ENCODE measurements around the gene CUTA. TPM values are rescaled to one million over a fixed set of nuclear protein-coding genes. Genes with fewer than 3 reads are reported as not detected.
"Not testable (repeated sequence)": the region's sequence is repeated elsewhere in the genome, so short reads cannot be mapped to it uniquely, and the experiment has no call there.

Gene CUTA
- total RNA-seq, 2 donors from 2014 or later = 162 to 169 TPM

- ATAC-seq = no peak
- intact Hi-C loops (cut with DNase I, micrococcal nuclease) = no loop called here
- DNase-seq = no peak
Measured at GRCh38 chr6:33390767-33391277, 27.1 kb downstream of the CUTA start.

GRCh38 chr6:33390173-33390572 lies 27.7 kb downstream of the CUTA start:
- DNase-seq = no peak
- intact Hi-C loops (cut with DNase I, micrococcal nuclease) = no loop called here
- ATAC-seq = no peak

- ATAC-seq (peak; percentile 68), DNase-seq (no peak)
- intact Hi-C loops (cut with DNase I, micrococcal nuclease) = loop anchor here in 1 of 2 donors (10.0 kb wide), 1 partner anchor 70 kb away; the partner anchor contains the start of gene ZBTB9
Measured at GRCh38 chr6:33384581-33385020, 33.3 kb downstream of the CUTA start.

GRCh38 chr6:33383427-33384185 lies 34.3 kb downstream of the CUTA start:
- DNase-seq (no peak), ATAC-seq (no peak)
- intact Hi-C loops (cut with DNase I, micrococcal nuclease) = loop anchor here in 1 of 2 donors (10.0 kb wide), 1 partner anchor 71 kb away; the partner anchor contains the start of gene ZBTB9

- intact Hi-C loops (cut with DNase I, micrococcal nuclease) = loop anchor here in 1 of 2 donors (10.0 kb wide), 1 partner anchor 74 kb away; the partner anchor contains the start of gene ZBTB9
- ATAC-seq = no peak
- DNase-seq = no peak
Measured at GRCh38 chr6:33380272-33380981, 37.5 kb downstream of the CUTA start.

- ATAC-seq; DNase-seq; intact Hi-C loops (cut with DNase I, micrococcal nuclease): not testable (repeated sequence)
Measured at GRCh38 chr6:33379184-33379583, 38.7 kb downstream of the CUTA start.

GRCh38 chr6:33377171-33377570 lies 40.7 kb downstream of the CUTA start:
- intact Hi-C loops (cut with DNase I, micrococcal nuclease) = no loop called here
- no peak for ATAC-seq
- no peak for DNase-seq

- intact Hi-C loops (cut with DNase I, micrococcal nuclease) = no loop called here
- ATAC-seq (peak; percentile 33), DNase-seq (peak; percentile 48 to 53)
Measured at GRCh38 chr6:33375143-33375671, 42.7 kb downstream of the CUTA start.

- no peak for ATAC-seq
Measured at GRCh38 chr6:33373960-33374910, 43.7 kb downstream of the CUTA start.

GRCh38 chr6:33372526-33373123 lies 45.3 kb downstream of the CUTA start:
- DNase-seq (no peak), ATAC-seq (no peak)
- intact Hi-C loops (cut with DNase I, micrococcal nuclease) = no loop called here

More at GRCh38 chr6:33373960-33374910, 43.7 kb downstream of the CUTA start:
- intact Hi-C loops (cut with DNase I, micrococcal nuclease) = no loop called here
- no peak for DNase-seq

- intact Hi-C loops (cut with DNase I, micrococcal nuclease); ATAC-seq; DNase-seq: not testable (repeated sequence)
Measured at GRCh38 chr6:33371901-33372300, 46.0 kb downstream of the CUTA start.

GRCh38 chr6:33367715-33368025 lies 50.2 kb downstream of the CUTA start:
- intact Hi-C loops (cut with DNase I, micrococcal nuclease); ATAC-seq; DNase-seq: not testable (repeated sequence)

GRCh38 chr6:33367009-33367714 lies 50.7 kb downstream of the CUTA start:
- ATAC-seq (no peak), DNase-seq (no peak)
- intact Hi-C loops (cut with DNase I, micrococcal nuclease) = no loop called here

Small RNA genes lying within 50 kb of the gene (microRNA-seq; reads per million reads assigned to microRNA genes)
- gene MIR5004 = 0 reads per million in 2 donors

Other genes with a start within 250 kb of the CUTA start
- under 1 TPM; 0.45 to 0.55 TPM for gene COL11A2, start 225.6 kb downstream of the CUTA start, total RNA-seq
- 10 to 100 TPM; 34.4 to 37.0 TPM for gene RXRB, start 217.4 kb downstream of the CUTA start, total RNA-seq
- 100 to 1,000 TPM; 128 to 203 TPM for gene SLC39A7, start 217.2 kb downstream of the CUTA start, total RNA-seq
- gene HSD17B8, start 213.5 kb downstream of the CUTA start, total RNA-seq = 10 to 100 TPM; 22.4 to 23.7 TPM
- 10 to 100 TPM; 27.4 to 29.7 TPM for gene RING1, start 209.6 kb downstream of the CUTA start, total RNA-seq
- gene VPS52, start 146.2 kb downstream of the CUTA start, total RNA-seq = 10 to 100 TPM; 60.2 to 68.4 TPM
- 1,000 to 10,000 TPM; 1,882 to 2,045 TPM for gene RPS18, start 146.0 kb downstream of the CUTA start, total RNA-seq
- gene B3GALT4, start 141.0 kb downstream of the CUTA start, total RNA-seq = 10 to 100 TPM; 34.8 to 40.3 TPM
- 10 to 100 TPM; 27.7 to 29.3 TPM for gene WDR46, start 128.9 kb downstream of the CUTA start, total RNA-seq
- gene PFDN6, start 128.5 kb downstream of the CUTA start, total RNA-seq = 10 to 100 TPM; 36.8 to 45.7 TPM
- gene RGL2, start 119.2 kb downstream of the CUTA start, total RNA-seq = 10 to 100 TPM; 21.5 to 35.0 TPM
- gene TAPBP, start 104.0 kb downstream of the CUTA start, total RNA-seq = 100 to 1,000 TPM; 229 to 283 TPM
- gene ZBTB22, start 100.4 kb downstream of the CUTA start, total RNA-seq = 10 to 100 TPM; 19.9 to 21.3 TPM
- 10 to 100 TPM; 33.5 to 35.3 TPM for gene DAXX, start 95.1 kb downstream of the CUTA start, total RNA-seq
- gene KIFC1, start 26.3 kb downstream of the CUTA start, total RNA-seq = 10 to 100 TPM in 1 of 2 donors, 1 to 10 TPM in 1; 4.1 to 14.7 TPM
- 10 to 100 TPM; 28.3 to 41.2 TPM for gene PHF1, start 7.1 kb downstream of the CUTA start, total RNA-seq
- 1 to 10 TPM; 6.8 to 9.1 TPM for gene SYNGAP1, start 2.0 kb upstream of the CUTA start, total RNA-seq
- gene ZBTB9, start 36.5 kb upstream of the CUTA start, total RNA-seq = 1 to 10 TPM; 3.9 to 7.9 TPM
- gene BAK1, start 162.2 kb upstream of the CUTA start, total RNA-seq = 10 to 100 TPM; 85.6 to 93.5 TPM
- gene ITPR3, start 203.2 kb upstream of the CUTA start, total RNA-seq = 100 to 1,000 TPM; 106 to 108 TPM

Data from left colon (tissue), 2 donors.